BLaER1 (cell line): ENCODE data around the gene NFXL1.

Experiments used
- H3K27ac ChIP-seq: shearing (Covaris generic); formaldehyde crosslinking; 2 replicates; pipeline ENCODE4 v1.8.1; 2022
- H3K27me3 ChIP-seq: shearing (Covaris generic); formaldehyde crosslinking; 2 replicates; pipeline ENCODE4 v1.8.1; 2022
- H3K36me3 ChIP-seq: shearing (Covaris generic); formaldehyde crosslinking; 2 replicates; pipeline ENCODE4 v1.8.1; 2022
- H3K4me1 ChIP-seq: shearing (Covaris generic); formaldehyde crosslinking; 2 replicates; pipeline ENCODE4 v1.8.1; 2022
- H3K4me2 ChIP-seq: shearing (Covaris generic); formaldehyde crosslinking; 2 replicates; pipeline ENCODE4 v1.8.1; 2022
- H3K4me3 ChIP-seq: shearing (Covaris generic); formaldehyde crosslinking; 2 replicates; pipeline ENCODE4 v1.8.1; 2022
- H3K9ac ChIP-seq: shearing (Covaris generic); formaldehyde crosslinking; 2 replicates; pipeline ENCODE4 v1.8.1; 2022
- H3K9me3 ChIP-seq: shearing (Covaris generic); formaldehyde crosslinking; 2 replicates; pipeline ENCODE4 v1.8.1; 2022
- H4K20me1 ChIP-seq: shearing (Covaris generic); formaldehyde crosslinking; 2 replicates; pipeline ENCODE4 v1.8.1; 2022
- Cebpa-rat ChIP-seq: shearing (Covaris generic); IDR thresholded peaks from 2 replicates; pipeline ENCODE4 v1.8.1; 2022

The NFXL1 gene

GRCh38 chr4:47837094-47837907, 77.1 kb downstream of the NFXL1 start:
- Histone ChIP-seq H3K4me2 (peak overlapping the region; percentile 96), H3K36me3 (0 out of 2 replicates have a peak, but pooled peaks cover 2% of the 10 kb centered on the region), H3K4me3 (peak overlapping the region; percentile 68), H3K27me3 (peaks cover 36% of the 10 kb centered on the region), H3K9me3 (peaks cover 11% of the 10 kb centered on the region), H3K27ac (no peak overlapping the region), H3K9ac (peak overlapping the region; percentile 55), H4K20me1 (peaks cover 26% of the 10 kb centered on the region; the same call in 1 of the 2 replicates), H3K4me1 (peaks cover 30% of the 10 kb centered on the region)
- no peak for TF ChIP-seq Cebpa-rat

- peaks cover 30% of the 10 kb centered on the region for H3K4me1 ChIP-seq
- peak overlapping the region; percentile 55 for H3K9ac ChIP-seq
- H3K4me3 ChIP-seq, result peak overlapping the region; percentile 68
- H3K9me3 ChIP-seq, result peaks cover 11% of the 10 kb centered on the region
- peaks cover 36% of the 10 kb centered on the region for H3K27me3 ChIP-seq
- H4K20me1 ChIP-seq, result peaks cover 26% of the 10 kb centered on the region; the same call in 1 of the 2 replicates
- H3K27ac ChIP-seq, result no peak overlapping the region
- TF ChIP-seq Cebpa-rat, result no peak
- H3K4me2 ChIP-seq, result peak overlapping the region; percentile 96
- no peaks in the 10 kb centered on the region for H3K36me3 ChIP-seq
These were observed 77.7 kb downstream of the NFXL1 start for GRCh38 chr4:47836641-47837093.

GRCh38 chr4:47835494-47835893, 78.9 kb downstream of the NFXL1 start:
- no peak overlapping the region for H3K27ac ChIP-seq
- peaks cover 36% of the 10 kb centered on the region for H3K27me3 ChIP-seq
- no peak for TF ChIP-seq Cebpa-rat
- H3K4me1 ChIP-seq, result peaks cover 30% of the 10 kb centered on the region
- H3K4me3 ChIP-seq, result no peak overlapping the region; the same call in 1 of the 2 replicates
- H3K9me3 ChIP-seq, result peaks cover 11% of the 10 kb centered on the region
- H3K36me3 ChIP-seq, result no peaks in the 10 kb centered on the region
- H3K9ac ChIP-seq, result no peak overlapping the region
- H4K20me1 ChIP-seq, result peaks cover 26% of the 10 kb centered on the region; the same call in 1 of the 2 replicates
- peak overlapping the region; percentile 96 for H3K4me2 ChIP-seq

GRCh38 chr4:47831026-47831679, 83.2 kb downstream of the NFXL1 start:
- no peak overlapping the region for H3K27ac ChIP-seq
- H3K27me3 ChIP-seq, result peaks cover 12% of the 10 kb centered on the region
- TF ChIP-seq Cebpa-rat, result no peak
- no peak overlapping the region for H3K4me2 ChIP-seq
- no peaks in the 10 kb centered on the region for H3K36me3 ChIP-seq
- H4K20me1 ChIP-seq, result no peaks in the 10 kb centered on the region
- H3K9ac ChIP-seq, result no peak overlapping the region
- peaks cover 11% of the 10 kb centered on the region for H3K9me3 ChIP-seq
- peaks cover 34% of the 10 kb centered on the region for H3K4me1 ChIP-seq
- no peak overlapping the region for H3K4me3 ChIP-seq

- Histone ChIP-seq H3K36me3 (no peaks in the 10 kb centered on the region), H3K4me2 (no peak overlapping the region), H3K9me3 (peaks cover 11% of the 10 kb centered on the region), H3K27me3 (peaks cover 5% of the 10 kb centered on the region), H3K4me1 (peaks cover 34% of the 10 kb centered on the region), H3K27ac (no peak overlapping the region), H3K9ac (no peak overlapping the region), H4K20me1 (no peaks in the 10 kb centered on the region), H3K4me3 (no peak overlapping the region)
- TF ChIP-seq Cebpa-rat, result no peak
These were observed 83.9 kb downstream of the NFXL1 start for GRCh38 chr4:47830265-47831025.

GRCh38 chr4:47829438-47829837, 84.9 kb downstream of the NFXL1 start:
- TF ChIP-seq Cebpa-rat, result no peak
- H3K4me1 ChIP-seq, result peaks cover 39% of the 10 kb centered on the region
- H3K36me3 ChIP-seq, result no peaks in the 10 kb centered on the region
- H3K27ac ChIP-seq, result no peak overlapping the region
- no peaks in the 10 kb centered on the region for H3K27me3 ChIP-seq
- H3K4me2 ChIP-seq, result no peak overlapping the region
- H3K9ac ChIP-seq, result no peak overlapping the region
- H4K20me1 ChIP-seq, result no peaks in the 10 kb centered on the region
- no peak overlapping the region for H3K4me3 ChIP-seq
- peaks cover 11% of the 10 kb centered on the region for H3K9me3 ChIP-seq

GRCh38 chr4:47827343-47828047, 86.9 kb downstream of the NFXL1 start:
- Histone ChIP-seq H3K4me2 (peak overlapping the region; percentile 56), H3K27ac (no peak overlapping the region), H3K9me3 (peaks cover 2% of the 10 kb centered on the region; the same call in 1 of the 2 replicates), H3K27me3 (no peaks in the 10 kb centered on the region), H3K36me3 (no peaks in the 10 kb centered on the region), H3K4me3 (no peak overlapping the region), H3K4me1 (peaks cover 43% of the 10 kb centered on the region), H3K9ac (no peak overlapping the region), H4K20me1 (no peaks in the 10 kb centered on the region)
- TF ChIP-seq Cebpa-rat, result no peak

- no peak for TF ChIP-seq Cebpa-rat
- peak overlapping the region; percentile 57 for H3K9ac ChIP-seq
- H3K27me3 ChIP-seq, result no peaks in the 10 kb centered on the region
- H3K36me3 ChIP-seq, result no peaks in the 10 kb centered on the region
- no peaks in the 10 kb centered on the region for H3K9me3 ChIP-seq
- H3K4me2 ChIP-seq, result peak overlapping the region; percentile 77
- no peaks in the 10 kb centered on the region for H4K20me1 ChIP-seq
- no peak overlapping the region; the same call in 1 of the 2 replicates for H3K27ac ChIP-seq
- H3K4me1 ChIP-seq, result peaks cover 46% of the 10 kb centered on the region
- H3K4me3 ChIP-seq, result no peak overlapping the region
These were observed 89.5 kb downstream of the NFXL1 start for GRCh38 chr4:47824840-47825239.

GRCh38 chr4:47819178-47819577, 95.2 kb downstream of the NFXL1 start:
- no peak for TF ChIP-seq Cebpa-rat
- Histone ChIP-seq H3K27ac (no peak overlapping the region), H3K9ac (no peak overlapping the region), H4K20me1 (no peaks in the 10 kb centered on the region), H3K9me3 (no peaks in the 10 kb centered on the region), H3K27me3 (no peaks in the 10 kb centered on the region), H3K4me2 (peak overlapping the region; percentile 41), H3K4me3 (no peak overlapping the region), H3K36me3 (no peaks in the 10 kb centered on the region), H3K4me1 (peaks cover 13% of the 10 kb centered on the region)
